ENCODE results near the gene MATCAP1.

GRCh38 chr16:67199011-67199807 lies 15.4 kb upstream of the MATCAP1 start, which contains the start of gene ELMO3:
- TF ChIP-seq POLR2A (IDR thresholded peaks at IDR 0.05) (no peak), CTCF (IDR thresholded peaks at IDR 0.05) (peak in 3 of 6 experiments; percentile 14 to 53 (median 28))
